Karpas-422 (cell line): ENCODE measurements around the gene SCN3B. TPM values are rescaled to one million over a fixed set of nuclear protein-coding genes. Genes with fewer than 3 reads are reported as not detected.

ENCODE experiments used
- DNase-seq: peaks from one replicate; pipeline ENCODE4 v3.0.0-alpha.2; 2015
- H2AFZ ChIP-seq: fragments of 200-600 bp; sonication (generic); 2 replicates; pipeline ENCODE4 v1.6.1; 2014; ENCODE audit warnings: antibody characterized with exemption, low read length, mixed read lengths
- H3K27ac ChIP-seq: fragments of 200-600 bp; sonication (generic); 2 replicates; pipeline ENCODE4 v1.5.1; 2014; ENCODE audit warnings: mild to moderate bottlenecking, low read length, moderate library complexity
- H3K27me3 ChIP-seq: fragments of 200-600 bp; sonication (generic); 2 replicates; pipeline ENCODE4 v1.6.1; 2014; ENCODE audit warnings: low read length, mixed read lengths
- H3K36me3 ChIP-seq: fragments of 200-600 bp; sonication (generic); 2 replicates; pipeline ENCODE4 v1.6.1; 2014; ENCODE audit warnings: low read length, mixed read lengths; ENCODE audit not compliant: insufficient read depth
- H3K4me1 ChIP-seq: fragments of 200-600 bp; sonication (generic); 2 replicates; pipeline ENCODE4 v1.6.1; 2014; ENCODE audit warnings: mild to moderate bottlenecking, low read length, mixed read lengths
- H3K4me2 ChIP-seq: fragments of 200-600 bp; sonication (generic); 2 replicates; pipeline ENCODE4 v1.6.1; 2014; ENCODE audit warnings: low read length, low read depth, mild to moderate bottlenecking; ENCODE audit not compliant: poor library complexity, severe bottlenecking
- H3K4me3 ChIP-seq: fragments of 200-600 bp; sonication (generic); 2 replicates; pipeline ENCODE4 v1.5.1; 2014; ENCODE audit warnings: mild to moderate bottlenecking, antibody characterized with exemption, low read length, mixed read lengths
- H3K79me2 ChIP-seq: fragments of 200-600 bp; sonication (generic); 2 replicates; pipeline ENCODE4 v1.6.1; 2014; ENCODE audit warnings: mild to moderate bottlenecking, low read length, mixed read lengths
- H3K9ac ChIP-seq: fragments of 200-600 bp; sonication (generic); 2 replicates; pipeline ENCODE4 v1.6.0; 2014; ENCODE audit warnings: low read length
- H3K9me2 ChIP-seq: fragments of 200-600 bp; sonication (generic), shearing (Covaris generic); replicated peaks from 2 replicates; pipeline ENCODE4 v1.6.0; 2014; ENCODE audit warnings: mild to moderate bottlenecking, low read length, moderate library complexity; ENCODE audit not compliant: insufficient read depth
- H3K9me3 ChIP-seq: fragments of 300-700, 200-600 bp; sonication (generic); 2 replicates; pipeline ENCODE4 v1.6.1; 2014; ENCODE audit warnings: low read length, mixed read lengths
- H4K20me1 ChIP-seq: fragments of 200-600 bp; sonication (generic); 2 replicates; pipeline ENCODE4 v1.6.1; 2014; ENCODE audit warnings: mild to moderate bottlenecking, antibody characterized with exemption, low read length, low read depth; ENCODE audit not compliant: insufficient read depth
- total RNA-seq: library from RNA; depleted of rRNA; stranded (reverse); fragments of >200 nt; shearing (Covaris generic); gene quantifications from 2 replicates; pipeline ENCODE4 v1.2.3, GENCODE V29; 2014; ENCODE audit warnings: low replicate concordance

Gene SCN3B
- total RNA-seq, 1 experiment from 2014 or later: not detected

GRCh38 chr11:123588864-123589262 is 65.6 kb downstream of the SCN3B start:
- no peak overlapping the region for H3K4me3 ChIP-seq
- H2AFZ ChIP-seq: no peak overlapping the region
- H3K9me2 ChIP-seq: no peaks in the 10 kb centered on the region
- no peaks in the 10 kb centered on the region; the same call in 1 of the 2 replicates for H3K4me1 ChIP-seq
- no peaks in the 10 kb centered on the region for H3K79me2 ChIP-seq
- no peak overlapping the region for H3K27ac ChIP-seq
- H3K9ac ChIP-seq: no peak overlapping the region
- no peak for DNase-seq
- no peak overlapping the region for H3K4me2 ChIP-seq
- H3K36me3 ChIP-seq: peaks cover 8% of the 10 kb centered on the region; the same call in 1 of the 2 replicates
- H3K27me3 ChIP-seq: no peaks in the 10 kb centered on the region
- H3K9me3 ChIP-seq: no peaks in the 10 kb centered on the region
- no peaks in the 10 kb centered on the region for H4K20me1 ChIP-seq

- H3K27me3 ChIP-seq: no peaks in the 10 kb centered on the region
- no peaks in the 10 kb centered on the region; the same call in 1 of the 2 replicates for H3K4me1 ChIP-seq
- no peaks in the 10 kb centered on the region for H3K9me3 ChIP-seq
- no peak overlapping the region for H3K4me2 ChIP-seq
- no peak overlapping the region for H3K4me3 ChIP-seq
- no peaks in the 10 kb centered on the region for H3K9me2 ChIP-seq
- DNase-seq: no peak
- no peak overlapping the region for H2AFZ ChIP-seq
- no peaks in the 10 kb centered on the region for H4K20me1 ChIP-seq
- no peaks in the 10 kb centered on the region; the same call in 1 of the 2 replicates for H3K79me2 ChIP-seq
- peaks cover 8% of the 10 kb centered on the region; the same call in 1 of the 2 replicates for H3K36me3 ChIP-seq
- no peak overlapping the region for H3K27ac ChIP-seq
- H3K9ac ChIP-seq: no peak overlapping the region
Measured at GRCh38 chr11:123588117-123588863, 66.1 kb downstream of the SCN3B start.

- no peak for DNase-seq
- Histone ChIP-seq H3K9me2 (no peaks in the 10 kb centered on the region), H3K4me3 (no peak overlapping the region), H3K27ac (no peak overlapping the region), H3K36me3 (peaks cover 8% of the 10 kb centered on the region; the same call in 1 of the 2 replicates), H3K9ac (no peak overlapping the region), H3K9me3 (no peaks in the 10 kb centered on the region), H3K27me3 (no peaks in the 10 kb centered on the region), H3K4me1 (peaks cover 5% of the 10 kb centered on the region; the same call in 1 of the 2 replicates), H4K20me1 (no peaks in the 10 kb centered on the region), H2AFZ (no peak overlapping the region), H3K4me2 (no peak overlapping the region), H3K79me2 (no peaks in the 10 kb centered on the region; the same call in 1 of the 2 replicates)
Measured at GRCh38 chr11:123587559-123587958, 66.9 kb downstream of the SCN3B start.

DNA sequence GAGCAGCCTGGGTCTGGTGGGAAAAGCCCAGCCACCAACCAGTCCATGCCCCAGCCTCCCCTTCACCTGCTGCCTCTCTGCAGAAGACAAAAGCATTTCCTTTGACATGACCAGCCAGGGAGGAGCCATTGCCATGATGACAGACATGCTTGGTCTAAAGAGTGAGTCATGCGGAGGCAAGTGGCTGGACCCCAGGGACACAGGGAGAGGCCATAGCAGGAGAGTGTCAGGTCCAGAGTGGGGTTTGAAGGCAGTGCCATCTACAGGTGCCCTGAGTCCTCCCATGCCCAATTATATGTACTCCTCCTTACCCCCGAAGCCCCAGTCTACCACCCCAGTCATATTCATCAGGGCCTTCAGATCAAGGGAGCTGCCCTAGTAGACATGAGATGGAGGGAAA is 67.4 kb downstream of the SCN3B start:
- Histone ChIP-seq H3K27ac (no peak overlapping the region), H2AFZ (no peak overlapping the region), H3K79me2 (no peaks in the 10 kb centered on the region; the same call in 1 of the 2 replicates), H3K4me3 (no peak overlapping the region), H4K20me1 (no peaks in the 10 kb centered on the region), H3K27me3 (no peaks in the 10 kb centered on the region), H3K4me1 (peaks cover 5% of the 10 kb centered on the region; the same call in 1 of the 2 replicates), H3K36me3 (peaks cover 8% of the 10 kb centered on the region; the same call in 1 of the 2 replicates), H3K4me2 (no peak overlapping the region), H3K9me2 (no peaks in the 10 kb centered on the region), H3K9me3 (no peaks in the 10 kb centered on the region), H3K9ac (no peak overlapping the region)
- DNase-seq: no peak

DNA sequence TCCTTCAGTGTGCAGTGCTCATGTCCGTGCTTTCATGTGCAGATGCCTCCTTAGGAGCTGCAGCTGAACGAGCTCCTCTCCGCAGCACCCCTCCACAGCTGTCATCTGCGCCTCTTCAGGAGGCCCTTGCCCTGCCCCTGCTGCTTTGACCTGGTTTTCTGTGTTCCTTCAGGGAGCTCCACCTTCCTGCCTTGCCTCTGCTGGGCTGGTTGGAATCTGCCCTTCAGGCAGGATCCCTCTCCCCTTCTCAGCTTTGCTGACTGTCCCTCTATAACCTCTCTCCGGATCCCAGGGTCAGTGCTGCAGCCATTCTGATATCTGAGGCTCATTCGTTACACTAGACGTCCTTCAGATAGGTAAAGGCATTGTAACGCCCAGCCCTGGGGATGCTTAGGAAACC is 67.9 kb downstream of the SCN3B start:
- Histone ChIP-seq H3K36me3 (peaks cover 12% of the 10 kb centered on the region), H3K27me3 (no peaks in the 10 kb centered on the region), H3K9ac (no peak overlapping the region), H3K4me3 (no peak overlapping the region), H2AFZ (no peak overlapping the region), H3K27ac (no peak overlapping the region), H3K79me2 (peaks cover 3% of the 10 kb centered on the region; the same call in 1 of the 2 replicates), H3K9me3 (no peaks in the 10 kb centered on the region), H3K4me1 (peaks cover 5% of the 10 kb centered on the region; the same call in 1 of the 2 replicates), H3K4me2 (no peak overlapping the region), H3K9me2 (no peaks in the 10 kb centered on the region), H4K20me1 (no peaks in the 10 kb centered on the region)
- DNase-seq: no peak

- no peak for DNase-seq
- H3K9ac ChIP-seq: no peak overlapping the region
- H4K20me1 ChIP-seq: no peaks in the 10 kb centered on the region
- H3K9me2 ChIP-seq: no peaks in the 10 kb centered on the region
- H3K79me2 ChIP-seq: peaks cover 11% of the 10 kb centered on the region; the same call in 1 of the 2 replicates
- H3K9me3 ChIP-seq: no peaks in the 10 kb centered on the region
- H3K4me3 ChIP-seq: no peak overlapping the region
- no peak overlapping the region for H2AFZ ChIP-seq
- no peak overlapping the region for H3K4me2 ChIP-seq
- no peak overlapping the region for H3K27ac ChIP-seq
- peaks cover 20% of the 10 kb centered on the region for H3K36me3 ChIP-seq
- no peaks in the 10 kb centered on the region for H3K27me3 ChIP-seq
- peaks cover 12% of the 10 kb centered on the region for H3K4me1 ChIP-seq
Measured at GRCh38 chr11:123585706-123586105, 68.7 kb downstream of the SCN3B start.

DNA sequence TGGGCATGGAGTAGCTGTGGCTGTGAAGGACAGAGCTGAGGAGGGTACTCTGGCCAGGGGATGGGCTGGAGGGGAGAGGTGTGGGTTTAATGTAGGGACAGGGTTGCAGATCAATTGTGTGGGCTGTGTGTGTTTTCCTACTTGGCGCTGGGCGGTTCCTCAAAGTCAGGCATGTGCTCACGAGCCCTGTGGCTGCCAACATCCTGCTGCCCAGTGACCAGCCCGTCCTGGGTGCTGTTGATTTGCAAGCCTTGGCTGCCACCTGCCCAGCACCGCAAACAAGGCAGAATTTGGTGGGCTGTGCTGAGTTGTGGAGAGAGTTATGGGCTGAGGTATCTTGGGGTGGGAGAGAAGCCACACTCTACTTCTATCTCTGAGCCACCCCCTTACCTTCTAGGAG is 69.2 kb downstream of the SCN3B start:
- peaks cover 19% of the 10 kb centered on the region for H3K36me3 ChIP-seq
- H3K27ac ChIP-seq: no peak overlapping the region
- no peaks in the 10 kb centered on the region for H3K27me3 ChIP-seq
- H3K4me3 ChIP-seq: no peak overlapping the region
- no peaks in the 10 kb centered on the region for H3K9me2 ChIP-seq
- no peaks in the 10 kb centered on the region for H3K9me3 ChIP-seq
- H3K79me2 ChIP-seq: peaks cover 11% of the 10 kb centered on the region; the same call in 1 of the 2 replicates
- H3K4me1 ChIP-seq: peaks cover 16% of the 10 kb centered on the region
- no peak overlapping the region for H2AFZ ChIP-seq
- no peak for DNase-seq
- H3K9ac ChIP-seq: no peak overlapping the region
- H3K4me2 ChIP-seq: no peak overlapping the region
- H4K20me1 ChIP-seq: no peaks in the 10 kb centered on the region

GRCh38 chr11:123584737-123585136 is 69.7 kb downstream of the SCN3B start:
- H3K9me2 ChIP-seq: no peaks in the 10 kb centered on the region
- DNase-seq: no peak
- peaks cover 15% of the 10 kb centered on the region for H3K36me3 ChIP-seq
- no peak overlapping the region for H3K4me3 ChIP-seq
- H2AFZ ChIP-seq: no peak overlapping the region
- no peaks in the 10 kb centered on the region for H3K27me3 ChIP-seq
- no peak overlapping the region for H3K9ac ChIP-seq
- H3K27ac ChIP-seq: no peak overlapping the region
- peaks cover 21% of the 10 kb centered on the region for H3K4me1 ChIP-seq
- H3K9me3 ChIP-seq: no peaks in the 10 kb centered on the region
- H3K79me2 ChIP-seq: peaks cover 15% of the 10 kb centered on the region; the same call in 1 of the 2 replicates
- H4K20me1 ChIP-seq: no peaks in the 10 kb centered on the region
- no peak overlapping the region for H3K4me2 ChIP-seq
